GM19193 (cell line): ENCODE results near the gene ZDHHC9.
A peak's percentile ranks its signal among the peaks of the same experiment; 100 is the strongest.

Experiments used
- POLR2A ChIP-seq: IDR thresholded peaks from 4 replicates; pipeline ENCODE4 v1.6.1; 2011; ENCODE audit not compliant: insufficient read depth, insufficient read length; ENCODE audit errors: extremely low read depth

Gene ZDHHC9

GRCh38 chrX:129781680-129782495, 61.8 kb downstream of the ZDHHC9 start:
- no peak for TF ChIP-seq POLR2A

DNA sequence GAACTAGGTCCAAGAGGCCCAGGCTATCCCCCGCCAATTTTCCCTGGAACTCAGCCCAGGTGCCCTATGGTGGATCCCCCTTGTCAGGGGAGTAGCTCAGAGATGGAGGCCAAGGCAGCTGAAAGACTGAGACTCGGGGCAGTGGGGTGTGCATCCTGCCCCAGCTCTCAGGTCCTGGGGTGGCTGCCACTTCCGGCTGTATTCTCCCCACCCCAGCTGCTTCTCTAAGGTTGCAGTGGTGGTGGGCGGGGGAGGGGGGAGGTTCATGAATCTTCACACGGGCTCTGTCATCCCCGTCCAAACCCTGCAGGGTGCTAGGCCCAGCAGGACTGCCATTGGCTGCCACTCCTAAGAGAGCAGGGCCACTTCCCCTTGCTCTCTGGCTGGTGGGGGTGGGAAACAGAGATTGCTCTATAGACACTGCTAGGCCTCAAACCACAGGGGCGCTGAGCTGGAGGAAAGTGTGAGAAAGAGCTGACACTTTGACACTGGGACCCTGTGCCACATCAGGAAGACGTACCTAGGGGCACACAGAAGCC, 62.5 kb downstream of the ZDHHC9 start:
- peak; percentile 81 for TF ChIP-seq POLR2A

DNA sequence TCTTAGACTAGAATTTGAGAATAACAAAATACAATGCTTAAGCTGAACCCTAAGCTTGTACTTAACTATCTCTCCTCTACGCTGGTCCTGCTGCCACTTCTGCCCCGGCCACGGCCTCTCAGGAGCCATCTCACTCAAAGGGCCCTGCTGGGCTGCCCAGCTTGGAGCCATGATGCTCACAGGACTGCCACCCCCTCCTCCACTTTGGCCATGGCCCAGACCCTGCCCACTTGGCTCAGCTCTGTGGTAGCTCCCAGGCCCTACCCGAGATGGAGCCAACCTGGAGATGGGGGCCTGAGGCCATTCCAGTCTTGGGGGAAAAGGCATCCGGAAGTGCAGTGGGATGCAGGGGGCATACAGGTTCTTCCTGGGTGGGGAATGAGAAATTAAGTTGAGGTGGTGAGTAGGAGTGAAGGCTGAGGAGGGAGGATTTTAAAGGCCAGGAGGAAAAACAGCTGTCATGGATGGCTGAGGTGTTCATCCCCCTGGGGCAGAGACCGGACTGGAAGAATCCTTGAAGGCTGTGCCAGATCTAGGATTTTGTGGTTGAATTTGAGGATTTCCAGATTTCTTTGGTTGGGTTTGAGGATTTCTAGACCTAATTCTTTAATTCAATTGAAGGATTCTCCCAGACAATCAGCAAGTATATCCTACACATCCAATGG, 63.1 kb downstream of the ZDHHC9 start:
- no peak for TF ChIP-seq POLR2A

DNA sequence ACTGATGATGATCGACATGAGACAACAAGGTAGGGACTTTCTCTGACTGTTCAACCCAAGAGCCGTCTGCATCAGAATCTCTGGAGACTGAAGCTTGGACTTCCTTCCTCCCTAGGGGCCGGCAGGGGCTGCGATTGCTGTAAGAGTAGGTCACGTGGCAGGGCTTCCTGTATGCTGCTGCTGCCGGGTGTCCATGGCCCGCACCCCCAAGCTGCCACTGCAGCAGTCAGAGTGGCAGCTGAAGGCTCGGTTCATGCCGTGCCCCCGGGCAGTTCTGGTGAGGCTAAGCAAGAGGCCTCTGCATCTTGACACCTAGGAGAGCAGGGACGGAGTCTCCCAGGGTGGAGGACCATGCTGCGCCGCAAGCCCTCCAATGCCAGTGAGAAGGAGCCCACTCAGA, 63.9 kb downstream of the ZDHHC9 start, which contains the start of gene SASH3:
TSS of gene SASH3 (plus strand) at position 203 of the 400 bp plus-strand sequence. CDS start at position 352, 149 bp downstream.
- TF ChIP-seq POLR2A, result peak; percentile 93

GRCh38 chrX:129779086-129779672, 64.5 kb downstream of the ZDHHC9 start:
- TF ChIP-seq POLR2A, result no peak

GRCh38 chrX:129777218-129778030, 66.3 kb downstream of the ZDHHC9 start:
- TF ChIP-seq POLR2A, result peak; percentile 73

GRCh38 chrX:129773649-129774458, 69.8 kb downstream of the ZDHHC9 start:
- no peak for TF ChIP-seq POLR2A

- peak; percentile 52 for TF ChIP-seq POLR2A
Measured at GRCh38 chrX:129772796-129773431, 70.8 kb downstream of the ZDHHC9 start.

DNA sequence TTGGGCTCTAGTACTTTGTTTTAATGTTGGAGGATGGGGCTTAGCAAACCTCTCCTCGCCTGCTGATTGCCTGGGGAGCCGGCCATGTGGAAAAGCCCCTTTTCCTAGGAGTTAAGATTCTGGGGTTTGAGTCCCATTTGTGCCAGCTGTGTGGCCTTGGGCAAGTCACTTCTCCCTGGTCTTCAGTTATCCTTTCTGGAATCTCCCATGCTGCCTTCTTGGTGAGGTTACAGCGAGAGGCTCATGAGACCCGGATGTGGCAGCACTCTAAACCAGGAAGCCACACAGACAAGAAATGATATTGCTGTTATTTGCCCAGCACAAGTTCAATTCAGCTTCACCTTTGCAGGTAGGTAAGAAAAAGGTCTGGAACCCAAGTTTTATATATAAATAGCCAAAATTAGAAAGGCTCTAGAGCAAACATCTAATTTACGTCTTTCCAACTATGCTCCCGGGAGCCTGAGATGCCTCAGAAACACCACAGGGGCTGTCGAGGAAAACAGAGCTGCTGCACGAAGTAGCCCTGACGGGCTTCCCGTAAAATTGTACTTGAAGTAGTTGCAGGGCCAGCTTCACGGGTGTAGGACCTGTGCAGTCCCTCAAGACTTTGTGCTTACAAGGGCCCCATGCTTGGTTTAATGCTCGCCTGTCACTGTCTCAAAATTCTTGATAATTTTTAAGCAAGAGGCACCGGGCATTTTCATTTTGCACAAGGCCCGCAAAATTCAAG, 72.3 kb downstream of the ZDHHC9 start:
- no peak for TF ChIP-seq POLR2A

DNA sequence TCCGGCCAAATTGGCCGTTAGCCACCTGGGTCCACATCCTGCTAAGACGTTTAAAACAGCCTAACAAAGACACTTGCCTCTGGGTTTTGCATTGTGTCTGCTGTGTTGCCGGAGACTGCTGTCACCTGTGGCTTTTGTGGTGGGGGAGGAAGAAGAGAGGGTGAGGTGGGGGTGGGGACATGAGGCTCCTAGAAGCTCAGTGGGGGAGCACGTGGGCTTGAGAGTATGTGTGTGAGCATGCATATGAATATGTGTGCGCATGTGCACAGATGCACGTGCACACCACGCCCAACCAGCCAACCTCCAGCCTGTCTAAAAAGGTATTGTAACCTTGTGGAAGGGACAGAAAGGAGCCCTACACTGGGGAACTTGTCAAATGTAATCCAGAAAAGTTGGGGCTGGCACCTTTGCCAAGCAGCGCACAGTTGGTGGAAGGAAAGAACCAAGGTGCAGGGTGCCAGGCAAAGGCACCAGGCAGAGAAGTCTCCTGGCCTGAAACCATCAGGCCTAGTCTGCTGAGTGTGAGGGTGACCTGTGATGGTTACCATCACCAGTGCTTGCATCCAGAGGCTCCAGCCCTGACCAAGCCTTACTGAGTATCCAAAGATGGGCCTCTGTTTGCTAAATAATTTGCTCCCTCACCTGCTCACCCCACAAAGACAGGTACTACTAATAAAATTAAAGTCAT, 74.1 kb downstream of the ZDHHC9 start:
- no peak for TF ChIP-seq POLR2A

- TF ChIP-seq POLR2A, result no peak
Measured at GRCh38 chrX:129768586-129769466, 74.9 kb downstream of the ZDHHC9 start.
